GM10266 (cell line): ENCODE results near the gene WIPF3.

ENCODE experiments used
- DNase-seq: peaks from one replicate; pipeline ENCODE4 v3.0.0; 2012; ENCODE audit errors: extremely low spot score
- TF ChIP-seq, protein P1 (sequence below): IDR thresholded peaks from 2 replicates; pipeline ENCODE4 v1.5.1; 2012; ENCODE audit warnings: mild to moderate bottlenecking, low read depth; ENCODE audit not compliant: control insufficient read depth, insufficient read depth; ENCODE audit errors: missing control alignments

The WIPF3 gene

DNA sequence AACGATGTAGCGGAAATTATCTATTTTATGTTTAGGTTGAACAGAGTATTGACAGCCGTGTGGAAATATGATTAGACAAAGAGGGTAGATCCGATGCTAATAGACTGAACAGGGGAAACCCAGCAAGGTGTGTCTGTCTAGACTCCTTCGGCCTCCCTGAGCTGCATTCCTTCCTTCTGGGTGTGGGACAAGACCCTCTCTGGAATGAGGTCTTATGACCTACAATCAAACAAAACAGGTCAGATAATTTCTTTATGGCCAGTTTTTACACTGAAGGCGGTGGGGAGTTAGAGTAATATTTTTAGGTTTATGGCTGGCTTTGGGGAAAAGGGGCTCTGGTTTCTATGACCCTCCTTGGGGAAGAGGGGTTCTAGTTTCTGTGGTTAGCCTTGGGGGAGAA, 41.2 kb downstream of the WIPF3 start:
- TF ChIP-seq, protein P1, sequence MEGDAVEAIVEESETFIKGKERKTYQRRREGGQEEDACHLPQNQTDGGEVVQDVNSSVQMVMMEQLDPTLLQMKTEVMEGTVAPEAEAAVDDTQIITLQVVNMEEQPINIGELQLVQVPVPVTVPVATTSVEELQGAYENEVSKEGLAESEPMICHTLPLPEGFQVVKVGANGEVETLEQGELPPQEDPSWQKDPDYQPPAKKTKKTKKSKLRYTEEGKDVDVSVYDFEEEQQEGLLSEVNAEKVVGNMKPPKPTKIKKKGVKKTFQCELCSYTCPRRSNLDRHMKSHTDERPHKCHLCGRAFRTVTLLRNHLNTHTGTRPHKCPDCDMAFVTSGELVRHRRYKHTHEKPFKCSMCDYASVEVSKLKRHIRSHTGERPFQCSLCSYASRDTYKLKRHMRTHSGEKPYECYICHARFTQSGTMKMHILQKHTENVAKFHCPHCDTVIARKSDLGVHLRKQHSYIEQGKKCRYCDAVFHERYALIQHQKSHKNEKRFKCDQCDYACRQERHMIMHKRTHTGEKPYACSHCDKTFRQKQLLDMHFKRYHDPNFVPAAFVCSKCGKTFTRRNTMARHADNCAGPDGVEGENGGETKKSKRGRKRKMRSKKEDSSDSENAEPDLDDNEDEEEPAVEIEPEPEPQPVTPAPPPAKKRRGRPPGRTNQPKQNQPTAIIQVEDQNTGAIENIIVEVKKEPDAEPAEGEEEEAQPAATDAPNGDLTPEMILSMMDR, result no peak
- DNase-seq, result no peak

DNA sequence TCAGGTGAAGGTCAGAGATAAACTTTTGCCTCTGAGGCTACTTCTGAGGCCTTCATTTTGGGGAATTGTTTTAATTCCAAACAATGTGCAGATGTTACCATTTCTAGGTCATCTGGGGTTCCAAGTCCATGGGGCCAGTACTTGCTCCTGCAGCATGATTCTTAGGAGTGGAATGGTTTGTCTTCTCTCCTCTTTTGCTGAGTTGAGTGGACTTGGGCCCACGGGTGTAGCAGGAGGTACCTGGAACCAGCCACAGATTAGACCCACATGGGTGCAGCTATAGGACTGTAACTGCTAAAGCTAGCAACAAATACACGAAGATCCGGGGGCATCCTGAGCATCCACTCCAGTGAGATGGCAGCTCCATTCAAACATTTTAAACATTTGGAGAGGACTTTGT, 41.6 kb downstream of the WIPF3 start:
- TF ChIP-seq, protein P1, result no peak
- no peak for DNase-seq

DNA sequence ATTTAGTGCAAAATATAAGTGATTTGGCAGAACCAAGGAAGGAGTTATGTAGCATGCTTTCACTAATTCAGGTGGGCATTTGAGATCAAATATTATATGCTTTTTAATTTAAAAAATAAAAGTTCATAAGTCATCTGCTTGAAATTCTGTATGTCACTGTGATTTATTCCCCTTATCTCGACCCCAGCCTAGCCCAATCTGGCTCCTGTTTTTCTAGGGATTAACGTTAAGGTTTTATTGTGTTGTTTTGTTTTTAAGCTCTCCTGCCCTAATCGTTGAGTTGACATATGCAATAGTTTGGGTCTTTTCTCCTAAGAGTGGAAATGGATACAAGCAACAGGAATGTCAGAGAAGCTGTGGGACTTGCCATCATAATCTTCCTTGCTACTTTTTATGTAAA, 42.6 kb downstream of the WIPF3 start:
- TF ChIP-seq, protein P1, result no peak
- DNase-seq, result no peak

GRCh38 chr7:29851487-29851886, 45.2 kb downstream of the WIPF3 start:
- DNase-seq, result no peak
- TF ChIP-seq, protein P1, result no peak

- no peak for DNase-seq
- TF ChIP-seq, protein P1, result no peak
These were observed 46.1 kb downstream of the WIPF3 start for GRCh38 chr7:29852457-29852856.

- no peak for DNase-seq
- TF ChIP-seq, protein P1, result no peak
These were observed 46.8 kb downstream of the WIPF3 start for GRCh38 chr7:29853072-29853471.

- TF ChIP-seq, protein P1, result no peak
- DNase-seq, result no peak
These were observed 47.5 kb downstream of the WIPF3 start for GRCh38 chr7:29853789-29854188.
